HEK293 (cell line): ENCODE results near the gene GMEB2.

ENCODE experiments used
- BCL11B ChIP-seq: fragments of 450-650 bp; formaldehyde crosslinking; IDR thresholded peaks from 2 replicates; pipeline ENCODE4 v1.5.1; 2016; ENCODE audit warnings: low read depth, missing biosample characterization, missing genetic modification characterization
- KLF1 ChIP-seq: fragments of 450-650 bp; formaldehyde crosslinking; IDR thresholded peaks from 2 replicates; pipeline ENCODE4 v1.5.1; 2016; ENCODE audit warnings: missing biosample characterization, missing genetic modification characterization
- KLF7 ChIP-seq: fragments of 450-650 bp; formaldehyde crosslinking; IDR thresholded peaks from 2 replicates; pipeline ENCODE4 v1.5.1; 2016; ENCODE audit warnings: missing biosample characterization, missing genetic modification characterization, borderline replicate concordance
- RBAK ChIP-seq: fragments of 450-650 bp; formaldehyde crosslinking; IDR thresholded peaks from 2 replicates; pipeline ENCODE4 v1.5.1; 2016; ENCODE audit warnings: missing biosample characterization, missing genetic modification characterization
- SCRT2 ChIP-seq: fragments of 450-650 bp; formaldehyde crosslinking; IDR thresholded peaks from 2 replicates; pipeline ENCODE4 v1.5.1; 2016; ENCODE audit warnings: missing biosample characterization, missing genetic modification characterization
- SETDB1 ChIP-seq: IDR thresholded peaks from one replicate; pipeline ENCODE4 v1.6.1; 2017; ENCODE audit warnings: mild to moderate bottlenecking, low read length, moderate library complexity, mixed read lengths; ENCODE audit not compliant: insufficient read length
- WT1 ChIP-seq: fragments of 450-650 bp; formaldehyde crosslinking; IDR thresholded peaks from 2 replicates; pipeline ENCODE4 v1.5.1; 2016; ENCODE audit warnings: missing biosample characterization, missing genetic modification characterization
- ZBTB17 ChIP-seq: fragments of 450-650 bp; formaldehyde crosslinking; IDR thresholded peaks from 2 replicates; pipeline ENCODE4 v1.5.1; 2016; ENCODE audit warnings: missing biosample characterization, missing genetic modification characterization
- ZBTB8A ChIP-seq: fragments of 450-650 bp; formaldehyde crosslinking; IDR thresholded peaks from 2 replicates; pipeline ENCODE4 v1.5.1; 2016; ENCODE audit warnings: missing biosample characterization, missing genetic modification characterization
- ZNF10 ChIP-seq: fragments of 450-650 bp; formaldehyde crosslinking; IDR thresholded peaks from 2 replicates; pipeline ENCODE4 v1.5.1; 2017; ENCODE audit warnings: missing biosample characterization, missing genetic modification characterization
- ZNF112 ChIP-seq: fragments of 450-650 bp; formaldehyde crosslinking; IDR thresholded peaks from 2 replicates; pipeline ENCODE4 v1.5.0; 2017; ENCODE audit warnings: missing biosample characterization, missing genetic modification characterization
- ZNF114 ChIP-seq: fragments of 450-650 bp; formaldehyde crosslinking; IDR thresholded peaks from 2 replicates; pipeline ENCODE4 v1.5.0; 2017; ENCODE audit warnings: missing biosample characterization, missing genetic modification characterization
- ZNF133 ChIP-seq: fragments of 450-650 bp; formaldehyde crosslinking; IDR thresholded peaks from 2 replicates; pipeline ENCODE4 v1.5.1; 2016; ENCODE audit warnings: missing biosample characterization, missing genetic modification characterization
- ZNF16 ChIP-seq: fragments of 450-650 bp; formaldehyde crosslinking; IDR thresholded peaks from 2 replicates; pipeline ENCODE4 v1.5.1; 2016; ENCODE audit warnings: low read depth, missing biosample characterization, missing genetic modification characterization
- ZNF248 ChIP-seq: fragments of 450-650 bp; formaldehyde crosslinking; IDR thresholded peaks from 2 replicates; pipeline ENCODE4 v1.5.1; 2017; ENCODE audit warnings: missing biosample characterization, missing genetic modification characterization
- ZNF354C ChIP-seq: fragments of 450-650 bp; formaldehyde crosslinking; IDR thresholded peaks from 2 replicates; pipeline ENCODE4 v1.5.1; 2016; ENCODE audit warnings: missing biosample characterization, missing genetic modification characterization, low read depth, borderline replicate concordance
- ZNF391 ChIP-seq: fragments of 450-650 bp; formaldehyde crosslinking; IDR thresholded peaks from 2 replicates; pipeline ENCODE4 v1.5.1; 2016; ENCODE audit warnings: low read depth, missing biosample characterization, missing genetic modification characterization, borderline replicate concordance
- ZNF394 ChIP-seq: fragments of 450-650 bp; formaldehyde crosslinking; IDR thresholded peaks from 2 replicates; pipeline ENCODE4 v1.5.1; 2016; ENCODE audit warnings: missing biosample characterization, missing genetic modification characterization, mild to moderate bottlenecking, moderate library complexity, borderline replicate concordance
- ZNF423 ChIP-seq: fragments of 450-650 bp; formaldehyde crosslinking; IDR thresholded peaks from 2 replicates; pipeline ENCODE4 v1.5.1; 2016; ENCODE audit warnings: missing biosample characterization, missing genetic modification characterization
- ZNF560 ChIP-seq: fragments of 450-650 bp; formaldehyde crosslinking; IDR thresholded peaks from 2 replicates; pipeline ENCODE4 v1.5.1; 2017; ENCODE audit warnings: missing biosample characterization, missing genetic modification characterization, borderline replicate concordance
- ZNF610 ChIP-seq: fragments of 450-650 bp; formaldehyde crosslinking; IDR thresholded peaks from 2 replicates; pipeline ENCODE4 v1.5.1; 2016; ENCODE audit warnings: missing biosample characterization, missing genetic modification characterization, borderline replicate concordance
- ZNF664 ChIP-seq: fragments of 450-650 bp; formaldehyde crosslinking; IDR thresholded peaks from 2 replicates; pipeline ENCODE4 v1.5.1; 2016; ENCODE audit warnings: missing biosample characterization, missing genetic modification characterization
- ZXDB ChIP-seq: fragments of 450-650 bp; formaldehyde crosslinking; IDR thresholded peaks from 2 replicates; pipeline ENCODE4 v1.5.1; 2016; ENCODE audit warnings: missing biosample characterization, missing genetic modification characterization
- TF ChIP-seq, protein P1 (sequence below): IDR thresholded peaks from 2 replicates; pipeline ENCODE4 v1.6.1; 2011; ENCODE audit warnings: mild to moderate bottlenecking, low read depth, low read length, borderline replicate concordance
- TF ChIP-seq, protein P2 (sequence below): fragments of 450-650 bp; formaldehyde crosslinking; IDR thresholded peaks from 2 replicates; pipeline ENCODE4 v1.5.1; 2016; ENCODE audit warnings: missing biosample characterization, missing genetic modification characterization
- TF ChIP-seq, protein P3 (sequence below): fragments of 450-650 bp; formaldehyde crosslinking; IDR thresholded peaks from 2 replicates; pipeline ENCODE4 v1.5.1; 2016; ENCODE audit warnings: missing biosample characterization, missing genetic modification characterization
- TF ChIP-seq, protein P4 (sequence below): fragments of 450-650 bp; formaldehyde crosslinking; IDR thresholded peaks from 2 replicates; pipeline ENCODE4 v1.5.1; 2016; ENCODE audit warnings: missing biosample characterization, missing genetic modification characterization
- TF ChIP-seq, protein P5 (sequence below): fragments of 450-650 bp; formaldehyde crosslinking; IDR thresholded peaks from 2 replicates; pipeline ENCODE4 v1.5.1; 2016; ENCODE audit warnings: missing biosample characterization, missing genetic modification characterization

Gene GMEB2

DNA sequence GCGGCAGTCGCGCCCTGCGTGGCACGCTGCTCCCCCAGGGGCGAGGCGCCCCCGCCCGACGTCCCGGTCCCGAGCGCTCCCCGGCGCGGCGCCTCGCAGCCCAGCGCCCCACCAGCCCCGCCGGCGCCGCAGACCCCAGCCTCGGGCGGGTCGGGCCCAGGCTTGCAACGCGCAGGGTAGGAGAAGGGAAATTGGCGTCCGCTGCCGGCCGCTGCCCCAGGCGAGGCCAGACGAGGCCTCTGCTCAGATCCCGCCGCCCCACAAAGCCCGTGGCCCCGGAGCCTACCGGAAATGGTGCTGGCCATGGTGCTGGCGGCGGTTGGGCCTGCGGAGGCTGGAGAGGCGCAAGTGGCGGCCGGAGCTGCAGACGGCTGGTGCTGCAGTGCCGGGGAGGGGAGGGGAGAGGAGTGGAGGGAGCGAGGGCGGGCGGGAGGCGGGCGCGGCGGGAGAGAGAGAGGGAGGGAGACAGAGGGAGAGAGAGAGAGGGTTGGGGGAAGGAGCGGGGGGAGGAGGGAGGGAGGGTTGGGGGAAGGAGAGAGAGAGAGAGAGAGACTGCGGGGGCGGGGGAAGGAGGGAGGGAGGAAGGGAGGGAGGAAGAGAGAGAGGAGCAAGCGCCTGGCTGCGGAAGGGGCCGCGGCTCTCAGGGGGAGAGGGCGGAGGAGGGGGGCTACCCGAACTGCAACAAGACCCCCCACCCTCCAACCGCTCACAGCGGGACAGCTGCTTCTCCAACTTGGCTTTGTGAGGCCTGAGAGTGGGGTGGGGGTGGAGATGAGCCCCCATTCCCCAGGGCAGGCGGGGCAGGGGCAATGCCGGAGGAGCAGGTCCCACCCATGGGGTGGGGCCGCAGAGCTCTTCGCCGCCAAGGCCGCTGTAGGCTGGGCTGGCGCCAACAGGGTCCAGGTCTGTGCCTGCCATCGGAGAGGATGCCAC, 26.4 kb upstream of the GMEB2 start, which contains the start of gene STMN3 (continued):
- TF ChIP-seq, protein P1, sequence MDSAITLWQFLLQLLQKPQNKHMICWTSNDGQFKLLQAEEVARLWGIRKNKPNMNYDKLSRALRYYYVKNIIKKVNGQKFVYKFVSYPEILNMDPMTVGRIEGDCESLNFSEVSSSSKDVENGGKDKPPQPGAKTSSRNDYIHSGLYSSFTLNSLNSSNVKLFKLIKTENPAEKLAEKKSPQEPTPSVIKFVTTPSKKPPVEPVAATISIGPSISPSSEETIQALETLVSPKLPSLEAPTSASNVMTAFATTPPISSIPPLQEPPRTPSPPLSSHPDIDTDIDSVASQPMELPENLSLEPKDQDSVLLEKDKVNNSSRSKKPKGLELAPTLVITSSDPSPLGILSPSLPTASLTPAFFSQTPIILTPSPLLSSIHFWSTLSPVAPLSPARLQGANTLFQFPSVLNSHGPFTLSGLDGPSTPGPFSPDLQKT: peak; percentile 55; the same call in 1 of the 2 replicates
- TF ChIP-seq ZNF664 (tag by site-specific recombination): no peak
- TF ChIP-seq ZNF114 (tag by site-specific recombination): no peak
- TF ChIP-seq RBAK: no peak
- TF ChIP-seq ZNF394 (tag by site-specific recombination): no peak
- TF ChIP-seq KLF1 (tag by site-specific recombination): peak; percentile 96
- no peak for TF ChIP-seq ZNF10 (tag by site-specific recombination)
- TF ChIP-seq, protein P2, sequence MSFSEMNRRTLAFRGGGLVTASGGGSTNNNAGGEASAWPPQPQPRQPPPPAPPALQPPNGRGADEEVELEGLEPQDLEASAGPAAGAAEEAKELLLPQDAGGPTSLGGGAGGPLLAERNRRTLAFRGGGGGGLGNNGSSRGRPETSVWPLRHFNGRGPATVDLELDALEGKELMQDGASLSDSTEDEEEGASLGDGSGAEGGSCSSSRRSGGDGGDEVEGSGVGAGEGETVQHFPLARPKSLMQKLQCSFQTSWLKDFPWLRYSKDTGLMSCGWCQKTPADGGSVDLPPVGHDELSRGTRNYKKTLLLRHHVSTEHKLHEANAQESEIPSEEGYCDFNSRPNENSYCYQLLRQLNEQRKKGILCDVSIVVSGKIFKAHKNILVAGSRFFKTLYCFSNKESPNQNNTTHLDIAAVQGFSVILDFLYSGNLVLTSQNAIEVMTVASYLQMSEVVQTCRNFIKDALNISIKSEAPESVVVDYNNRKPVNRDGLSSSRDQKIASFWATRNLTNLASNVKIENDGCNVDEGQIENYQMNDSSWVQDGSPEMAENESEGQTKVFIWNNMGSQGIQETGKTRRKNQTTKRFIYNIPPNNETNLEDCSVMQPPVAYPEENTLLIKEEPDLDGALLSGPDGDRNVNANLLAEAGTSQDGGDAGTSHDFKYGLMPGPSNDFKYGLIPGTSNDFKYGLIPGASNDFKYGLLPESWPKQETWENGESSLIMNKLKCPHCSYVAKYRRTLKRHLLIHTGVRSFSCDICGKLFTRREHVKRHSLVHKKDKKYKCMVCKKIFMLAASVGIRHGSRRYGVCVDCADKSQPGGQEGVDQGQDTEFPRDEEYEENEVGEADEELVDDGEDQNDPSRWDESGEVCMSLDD: peak; percentile 94
- TF ChIP-seq, protein P3, sequence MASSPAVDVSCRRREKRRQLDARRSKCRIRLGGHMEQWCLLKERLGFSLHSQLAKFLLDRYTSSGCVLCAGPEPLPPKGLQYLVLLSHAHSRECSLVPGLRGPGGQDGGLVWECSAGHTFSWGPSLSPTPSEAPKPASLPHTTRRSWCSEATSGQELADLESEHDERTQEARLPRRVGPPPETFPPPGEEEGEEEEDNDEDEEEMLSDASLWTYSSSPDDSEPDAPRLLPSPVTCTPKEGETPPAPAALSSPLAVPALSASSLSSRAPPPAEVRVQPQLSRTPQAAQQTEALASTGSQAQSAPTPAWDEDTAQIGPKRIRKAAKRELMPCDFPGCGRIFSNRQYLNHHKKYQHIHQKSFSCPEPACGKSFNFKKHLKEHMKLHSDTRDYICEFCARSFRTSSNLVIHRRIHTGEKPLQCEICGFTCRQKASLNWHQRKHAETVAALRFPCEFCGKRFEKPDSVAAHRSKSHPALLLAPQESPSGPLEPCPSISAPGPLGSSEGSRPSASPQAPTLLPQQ (tag by site-specific recombination): peak; percentile 85
- TF ChIP-seq, protein P4, sequence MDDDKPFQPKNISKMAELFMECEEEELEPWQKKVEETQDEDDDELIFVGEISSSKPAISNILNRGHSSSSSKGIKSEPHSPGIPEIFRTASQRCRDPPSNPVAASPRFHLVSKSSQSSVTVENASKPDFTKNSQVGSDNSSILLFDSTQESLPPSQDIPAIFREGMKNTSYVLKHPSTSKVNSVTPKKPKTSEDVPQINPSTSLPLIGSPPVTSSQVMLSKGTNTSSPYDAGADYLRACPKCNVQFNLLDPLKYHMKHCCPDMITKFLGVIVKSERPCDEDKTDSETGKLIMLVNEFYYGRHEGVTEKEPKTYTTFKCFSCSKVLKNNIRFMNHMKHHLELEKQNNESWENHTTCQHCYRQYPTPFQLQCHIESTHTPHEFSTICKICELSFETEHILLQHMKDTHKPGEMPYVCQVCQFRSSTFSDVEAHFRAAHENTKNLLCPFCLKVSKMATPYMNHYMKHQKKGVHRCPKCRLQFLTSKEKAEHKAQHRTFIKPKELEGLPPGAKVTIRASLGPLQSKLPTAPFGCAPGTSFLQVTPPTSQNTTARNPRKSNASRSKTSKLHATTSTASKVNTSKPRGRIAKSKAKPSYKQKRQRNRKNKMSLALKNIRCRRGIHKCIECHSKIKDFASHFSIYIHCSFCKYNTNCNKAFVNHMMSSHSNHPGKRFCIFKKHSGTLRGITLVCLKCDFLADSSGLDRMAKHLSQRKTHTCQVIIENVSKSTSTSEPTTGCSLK: no peak
- peak; percentile 41; the same call in 1 of the 2 replicates for TF ChIP-seq ZBTB17 (tag by site-specific recombination)
- no peak for TF ChIP-seq ZNF248
- TF ChIP-seq ZNF16 (tag by site-specific recombination): no peak
- TF ChIP-seq ZNF610 (tag by site-specific recombination): no peak; the same call in 1 of the 2 replicates
- TF ChIP-seq, protein P5, sequence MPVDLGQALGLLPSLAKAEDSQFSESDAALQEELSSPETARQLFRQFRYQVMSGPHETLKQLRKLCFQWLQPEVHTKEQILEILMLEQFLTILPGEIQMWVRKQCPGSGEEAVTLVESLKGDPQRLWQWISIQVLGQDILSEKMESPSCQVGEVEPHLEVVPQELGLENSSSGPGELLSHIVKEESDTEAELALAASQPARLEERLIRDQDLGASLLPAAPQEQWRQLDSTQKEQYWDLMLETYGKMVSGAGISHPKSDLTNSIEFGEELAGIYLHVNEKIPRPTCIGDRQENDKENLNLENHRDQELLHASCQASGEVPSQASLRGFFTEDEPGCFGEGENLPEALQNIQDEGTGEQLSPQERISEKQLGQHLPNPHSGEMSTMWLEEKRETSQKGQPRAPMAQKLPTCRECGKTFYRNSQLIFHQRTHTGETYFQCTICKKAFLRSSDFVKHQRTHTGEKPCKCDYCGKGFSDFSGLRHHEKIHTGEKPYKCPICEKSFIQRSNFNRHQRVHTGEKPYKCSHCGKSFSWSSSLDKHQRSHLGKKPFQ (tag by site-specific recombination): no peak
- TF ChIP-seq ZNF423: peak; percentile 69; the same call in 1 of the 2 replicates
- no peak for TF ChIP-seq ZNF133 (tag by site-specific recombination)
- TF ChIP-seq ZNF391 (tag by site-specific recombination): 0 out of 2 replicates have a peak, but pooled peaks have one; percentile 35
- no peak for TF ChIP-seq SETDB1
- TF ChIP-seq ZBTB8A: peak; percentile 96
- peak; percentile 49; the same call in 1 of the 2 replicates for TF ChIP-seq WT1 (tag by site-specific recombination)
- no peak for TF ChIP-seq BCL11B (tag by site-specific recombination)
- peak; percentile 78 for TF ChIP-seq KLF7
- TF ChIP-seq SCRT2 (tag by site-specific recombination): no peak; the same call in 1 of the 2 replicates
- TF ChIP-seq ZNF112 (tag by site-specific recombination): no peak
- no peak for TF ChIP-seq ZNF560 (tag by site-specific recombination)
- TF ChIP-seq ZNF354C (tag by site-specific recombination): no peak
- TF ChIP-seq ZXDB (tag by site-specific recombination): peak; percentile 70; the same call in 1 of the 2 replicates
